AG08396 (cell line): ENCODE results near the gene NEMP1.
A peak's percentile ranks its signal among the peaks of the same experiment; 100 is the strongest.
"Not testable (repeated sequence)": the region's sequence is repeated elsewhere in the genome, so short reads cannot be mapped to it uniquely, and the experiment has no call there.

Experiments
- DNase-seq: peaks from one replicate; pipeline ENCODE4 v3.0.0; 2012; ENCODE audit warnings: low spot score, mixed read lengths

The NEMP1 gene

GRCh38 chr12:57090924-57091637 is 12.5 kb upstream of the NEMP1 start:
- DNase-seq, result no peak

GRCh38 chr12:57090490-57090889 is 11.9 kb upstream of the NEMP1 start:
- DNase-seq, result no peak

- DNase-seq, result no peak
These were observed 11.0 kb upstream of the NEMP1 start for GRCh38 chr12:57089271-57090245.

- DNase-seq, result peak; percentile 94
These were observed 10.0 kb upstream of the NEMP1 start, which contains the start of gene NAB2 for GRCh38 chr12:57088354-57089270. NAB2 (plus strand) TSS chr12:57089114; CDS start chr12:57089272, 158 bp downstream.

GRCh38 chr12:57087691-57088353 is 9.2 kb upstream of the NEMP1 start:
- DNase-seq, result peak; percentile 82

- peak; percentile 85 for DNase-seq
These were observed 8.6 kb upstream of the NEMP1 start for GRCh38 chr12:57087010-57087690.

GRCh38 chr12:57086493-57087009 is 8.0 kb upstream of the NEMP1 start:
- DNase-seq, result peak; percentile 67

GRCh38 chr12:57085999-57086492 is 7.5 kb upstream of the NEMP1 start:
- DNase-seq, result no peak

- DNase-seq, result no peak
These were observed 2.3 kb upstream of the NEMP1 start for GRCh38 chr12:57080855-57081254.

GRCh38 chr12:57079821-57080220 is 1.2 kb upstream of the NEMP1 start:
- no peak for DNase-seq

- DNase-seq, result not testable (repeated sequence)
These were observed 4.8 kb downstream of the NEMP1 start for GRCh38 chr12:57073566-57074450.

GRCh38 chr12:57072661-57073060 is 5.9 kb downstream of the NEMP1 start:
- DNase-seq, result no peak

GRCh38 chr12:57069523-57069922 is 9.1 kb downstream of the NEMP1 start:
- DNase-seq, result peak; percentile 61

GRCh38 chr12:57066245-57066644 is 12.3 kb downstream of the NEMP1 start:
- no peak for DNase-seq

- DNase-seq, result no peak
These were observed 14.5 kb downstream of the NEMP1 start for GRCh38 chr12:57063991-57064685.

- no peak for DNase-seq
These were observed 20.1 kb downstream of the NEMP1 start for GRCh38 chr12:57058454-57058853.

GRCh38 chr12:57057067-57057751 is 21.4 kb downstream of the NEMP1 start:
- DNase-seq, result no peak

GRCh38 chr12:57055824-57056223 is 22.8 kb downstream of the NEMP1 start:
- no peak for DNase-seq
